Activated CD8-positive, alpha-beta memory T cell treated with anti-CD3 and anti-CD28 coated beads for 1 hour (primary cell): ENCODE results near the gene MUC5B.

Experiments used
- DNase-seq, 2 donors: peaks; one replicate each; pipeline ENCODE4 v3.0.0-alpha.2; 2020; ENCODE audit warnings: low read depth in 1 of 2; ENCODE audit errors: extremely low read depth in 1 of 2

MUC5B gene

GRCh38 chr11:1295591-1295990 lies 72.7 kb downstream of the MUC5B start:
- DNase-seq = no peak

- DNase-seq = no peak
These were observed 73.4 kb downstream of the MUC5B start for GRCh38 chr11:1296287-1296686.

- no peak for DNase-seq
These were observed 74.2 kb downstream of the MUC5B start for GRCh38 chr11:1297011-1297575.

- no peak for DNase-seq
These were observed 75.0 kb downstream of the MUC5B start for GRCh38 chr11:1297576-1298473.

GRCh38 chr11:1298695-1299492 lies 76.0 kb downstream of the MUC5B start:
- no peak for DNase-seq

GRCh38 chr11:1299621-1300020 lies 76.8 kb downstream of the MUC5B start:
- DNase-seq = no peak

GRCh38 chr11:1300121-1300520 lies 77.3 kb downstream of the MUC5B start:
- DNase-seq = no peak

GRCh38 chr11:1300569-1301187 lies 77.8 kb downstream of the MUC5B start:
- no peak for DNase-seq

- DNase-seq = no peak
These were observed 78.5 kb downstream of the MUC5B start for GRCh38 chr11:1301220-1302000.

GRCh38 chr11:1302041-1302460 lies 79.2 kb downstream of the MUC5B start:
- DNase-seq = no peak

GRCh38 chr11:1302461-1303125 lies 79.7 kb downstream of the MUC5B start:
- DNase-seq = no peak

- DNase-seq = no peak
These were observed 80.4 kb downstream of the MUC5B start for GRCh38 chr11:1303126-1303821.

- DNase-seq = no peak
These were observed 81.1 kb downstream of the MUC5B start for GRCh38 chr11:1303973-1304372.

- DNase-seq = no peak
These were observed 81.5 kb downstream of the MUC5B start for GRCh38 chr11:1304380-1304779.

- DNase-seq = no peak
These were observed 82.2 kb downstream of the MUC5B start for GRCh38 chr11:1305063-1305495.

GRCh38 chr11:1305501-1306056 lies 82.7 kb downstream of the MUC5B start:
- DNase-seq = no peak

- no peak for DNase-seq
These were observed 83.6 kb downstream of the MUC5B start for GRCh38 chr11:1306186-1307162.
